IMR-90 (cell line): Measurements from ENCODE around the gene ZBTB46. TPM values are rescaled to one million over a fixed set of nuclear protein-coding genes. Genes with fewer than 3 reads are reported as not detected.

ENCODE experiments used
- ATAC-seq: fragments of 200-7000 bp; cut with Tn5 transposase; 2 replicates; pipeline ENCODE4 v1.9.1; 2020; ENCODE audit warnings: low read depth, mild to moderate bottlenecking, moderate library complexity
- BruUV-seq: library from RNA; stranded (reverse); fragments of 400-500 nt; replicated peaks from 2 replicates; lab custom pipeline; 2021; lab: Mats Ljungman, UMichigan
- CTCF ChIA-PET: fragments of 300-600 bp; formaldehyde crosslinking; extraction: SDS; loops from one replicate; lab custom pipeline; 2021; ENCODE audit warnings: antibody characterized with exemption; lab: Yijun Ruan, JAX
- POLR2A ChIA-PET: fragments of 300-600 bp; sonication (Branson Sonifier 250); formaldehyde crosslinking; loops from one replicate; lab custom pipeline; 2022; ENCODE audit warnings: antibody characterized with exemption; ENCODE audit not compliant: unreplicated experiment; lab: Charles Lee
- DNase-seq: peaks from one replicate; pipeline ENCODE4 v3.0.0; 2013
- H2AFZ ChIP-seq: replicated peaks from 2 replicates; pipeline ENCODE3; 2013; ENCODE audit warnings: low read length, mild to moderate bottlenecking; ENCODE audit not compliant: poor library complexity
- H2AK5ac ChIP-seq: 2 replicates; pipeline ENCODE4 v1.6.1; 2013; ENCODE audit warnings: low read depth, low read length, inconsistent platforms
- H2AK9ac ChIP-seq: replicated peaks from 2 replicates; pipeline ENCODE3; 2013; ENCODE audit warnings: mild to moderate bottlenecking, low read depth, low read length, moderate library complexity; ENCODE audit not compliant: poor library complexity
- H2BK120ac ChIP-seq: 2 replicates; pipeline ENCODE4 v1.6.1; 2013; ENCODE audit warnings: low read depth, low read length, inconsistent platforms
- H2BK15ac ChIP-seq: 3 replicates; pipeline ENCODE4 v1.6.1; 2013; ENCODE audit warnings: low read depth, low read length, inconsistent platforms
- H2BK20ac ChIP-seq: 2 replicates; pipeline ENCODE4 v1.6.1; 2013; ENCODE audit warnings: low read depth, mild to moderate bottlenecking, inconsistent platforms, low read length, moderate library complexity
- H2BK5ac ChIP-seq: 2 replicates; pipeline ENCODE4 v1.6.1; 2013; ENCODE audit warnings: mild to moderate bottlenecking, low read depth, low read length, inconsistent platforms; ENCODE audit not compliant: poor library complexity, severe bottlenecking
- H3K14ac ChIP-seq: replicated peaks from 2 replicates; pipeline ENCODE4 v1.6.1; 2013; ENCODE audit warnings: low read depth, low read length, inconsistent platforms
- H3K18ac ChIP-seq: 2 replicates; pipeline ENCODE4 v1.6.1; 2013; ENCODE audit warnings: low read depth, low read length, control low read depth
- H3K23ac ChIP-seq: 2 replicates; pipeline ENCODE4 v1.6.1; 2013; ENCODE audit warnings: low read depth, low read length, inconsistent platforms
- H3K27ac ChIP-seq: 2 replicates; pipeline ENCODE4 v1.5.1; 2013; ENCODE audit warnings: mild to moderate bottlenecking, control low read depth, low read length; ENCODE audit not compliant: insufficient read depth
- H3K27me3 ChIP-seq: 2 replicates; pipeline ENCODE4 v1.6.1; 2013; ENCODE audit warnings: low read length; ENCODE audit not compliant: control insufficient read depth, insufficient read depth
- H3K36me3 ChIP-seq: 2 replicates; pipeline ENCODE4 v1.6.1; 2013; ENCODE audit warnings: low read length, mixed read lengths; ENCODE audit not compliant: control insufficient read depth, insufficient read depth
- H3K4ac ChIP-seq: 2 replicates; pipeline ENCODE4 v1.6.1; 2013; ENCODE audit warnings: low read depth, low read length, inconsistent platforms
- H3K4me1 ChIP-seq: 2 replicates; pipeline ENCODE4 v1.6.1; 2013; ENCODE audit warnings: low read length, mixed read lengths; ENCODE audit not compliant: control insufficient read depth, insufficient read depth
- H3K4me2 ChIP-seq: 2 replicates; pipeline ENCODE4 v1.6.1; 2013; ENCODE audit warnings: low read depth, mild to moderate bottlenecking, control low read depth, low read length, moderate library complexity
- H3K4me3 ChIP-seq: 2 replicates; pipeline ENCODE4 v1.5.1; 2013; ENCODE audit warnings: low read depth, mild to moderate bottlenecking, control low read depth, low read length, moderate library complexity; ENCODE audit not compliant: insufficient read depth
- H3K56ac ChIP-seq: 2 replicates; pipeline ENCODE4 v1.6.1; 2013; ENCODE audit warnings: low read length, inconsistent platforms; ENCODE audit not compliant: insufficient read depth; ENCODE audit errors: extremely low read depth
- H3K79me1 ChIP-seq, 2 experiments: 2 replicates each; pipeline ENCODE4 v1.6.1; 2013; ENCODE audit warnings: low read length in 2 of 2, inconsistent platforms in 1 of 2, low read depth in 1 of 2
- H3K9ac ChIP-seq: 2 replicates; pipeline ENCODE4 v1.6.1; 2013; ENCODE audit warnings: low read depth, low read length, control low read depth
- H3K9me1 ChIP-seq: 2 replicates; pipeline ENCODE4 v1.6.1; 2013; ENCODE audit warnings: low read length, inconsistent platforms; ENCODE audit not compliant: insufficient read depth
- H3K9me3 ChIP-seq: 2 replicates; pipeline ENCODE4 v1.6.1; 2013; ENCODE audit warnings: low read length; ENCODE audit not compliant: control insufficient read depth, insufficient read depth
- H4K20me1 ChIP-seq: 2 replicates; pipeline ENCODE4 v1.6.1; 2013; ENCODE audit warnings: low read length, inconsistent platforms; ENCODE audit not compliant: insufficient read depth
- H4K5ac ChIP-seq: 2 replicates; pipeline ENCODE4 v1.6.1; 2013; ENCODE audit warnings: mild to moderate bottlenecking, low read depth, low read length, control low read depth
- H4K8ac ChIP-seq, 2 experiments: 2 replicates each; pipeline ENCODE4 v1.6.1; 2013; ENCODE audit warnings: low read depth in 2 of 2, low read length in 2 of 2, control low read depth in 1 of 2, inconsistent platforms in 1 of 2
- H4K91ac ChIP-seq: 2 replicates; pipeline ENCODE4 v1.6.1; 2013; ENCODE audit warnings: low read depth, low read length, inconsistent platforms; ENCODE audit not compliant: insufficient read depth
- BHLHE40 ChIP-seq: fragments of 150-350 bp; IDR thresholded peaks from 2 replicates; pipeline ENCODE4 v1.6.1; 2016; ENCODE audit warnings: mild to moderate bottlenecking, low read depth, low read length
- CEBPB ChIP-seq: IDR thresholded peaks from 2 replicates; pipeline ENCODE4 v1.6.1; 2012; ENCODE audit warnings: low read depth, low read length, improper control_type of control experiment
- CHD1 ChIP-seq: IDR thresholded peaks from 2 replicates; pipeline ENCODE4 v1.6.1; 2012; ENCODE audit warnings: low read depth, low read length, improper control_type of control experiment
- CTCF ChIP-seq: conservative IDR thresholded peaks from 2 replicates; pipeline ENCODE4 v1.5.1; 2012; ENCODE audit warnings: mild to moderate bottlenecking, low read depth, low read length, improper control_type of control experiment
- ELK1 ChIP-seq: fragments of 150-350 bp; IDR thresholded peaks from 2 replicates; pipeline ENCODE4 v1.6.1; 2016; ENCODE audit warnings: low read depth, mild to moderate bottlenecking, low read length, moderate library complexity, borderline replicate concordance
- FOS ChIP-seq: fragments of 150-350 bp; IDR thresholded peaks from 2 replicates; pipeline ENCODE4 v1.6.1; 2016; ENCODE audit warnings: low read depth, low read length
- MAFK ChIP-seq: IDR thresholded peaks from 2 replicates; pipeline ENCODE4 v1.6.1; 2012; ENCODE audit warnings: low read depth, low read length, improper control_type of control experiment
- MXI1 ChIP-seq: IDR thresholded peaks from 2 replicates; pipeline ENCODE4 v1.6.1; 2012; ENCODE audit warnings: low read depth, mild to moderate bottlenecking, low read length, moderate library complexity, borderline replicate concordance
- POLR2A ChIP-seq: IDR thresholded peaks from 2 replicates; pipeline ENCODE4 v1.6.1; 2012; ENCODE audit warnings: mild to moderate bottlenecking, low read depth, low read length
- RAD21 ChIP-seq: IDR thresholded peaks from 2 replicates; pipeline ENCODE4 v1.6.1; 2012; ENCODE audit warnings: low read length, improper control_type of control experiment
- RCOR1 ChIP-seq: IDR thresholded peaks from 2 replicates; pipeline ENCODE4 v1.6.1; 2012; ENCODE audit warnings: mild to moderate bottlenecking, low read length, improper control_type of control experiment; ENCODE audit not compliant: insufficient replicate concordance
- RFX5 ChIP-seq: IDR thresholded peaks from 2 replicates; pipeline ENCODE4 v1.8.0; 2012; ENCODE audit warnings: low read depth, mild to moderate bottlenecking, low read length, moderate library complexity
- SMC3 ChIP-seq: fragments of 150-350 bp; IDR thresholded peaks from 2 replicates; pipeline ENCODE4 v1.6.1; 2016; ENCODE audit warnings: low read depth, mild to moderate bottlenecking, antibody characterized with exemption, low read length, moderate library complexity
- USF2 ChIP-seq: fragments of 150-350 bp; IDR thresholded peaks from 2 replicates; pipeline ENCODE4 v1.6.1; 2017; ENCODE audit warnings: mild to moderate bottlenecking, antibody characterized with exemption, low read length, low read depth
- WGBS, 2 experiments: methylation state at CpG; one replicate each; pipeline versions ENCODE4 v1.1.5 to v1.1.7; 2013; ENCODE audit warnings: missing lambda C conversion rate in 2 of 2; ENCODE audit not compliant: insufficient read length in 1 of 2; ENCODE audit errors: extremely low coverage in 2 of 2; 5-methylcytosine and 5-hydroxymethylcytosine counted together
- dilution Hi-C: fragments of 300-500 bp; cut with HindIII; formaldehyde crosslinking; loops from one replicate; pipeline ENCODE4 v1.14.3; 2018; ENCODE audit warnings: low sequenced_read_pairs; ENCODE audit not compliant: unreplicated experiment
- in situ Hi-C: fragments of 300-500 bp; cut with MboI; formaldehyde crosslinking; loops from 3 replicates; pipeline ENCODE4 v1.14.3; 2019; ENCODE audit warnings: low sequenced_read_pairs, inconsistent platforms, mixed read lengths
- intact Hi-C: fragments of 100-400 bp; cut with micrococcal nuclease; formaldehyde crosslinking; loops from 2 replicates; pipeline ENCODE4 v1.10.0; 2022
- polyA plus RNA-seq, 3 experiments: library from polyadenylated mRNA; depleted of rRNA; stranded (reverse); fragments of >200 nt; gene quantifications; 2 replicates each; pipeline ENCODE4 v1.2.3, GENCODE V29; 2012; ENCODE audit warnings: low replicate concordance in 1 of 3
- total RNA-seq: library from RNA; depleted of rRNA; stranded (reverse); fragments of >200 nt; gene quantifications from 2 replicates; pipeline ENCODE4 v1.2.3, GENCODE V29; 2012

The ZBTB46 gene
- total and polyA plus RNA-seq, 2 of the 4 experiments (the other 2 are of a cell fraction), result 4.2 to 14.9 TPM

GRCh38 chr20:63697868-63698545, 133.1 kb downstream of the ZBTB46 start:
- peak overlapping the region; percentile 79 for H2AK9ac ChIP-seq
- H3K14ac ChIP-seq, result no peak overlapping the region
- H2BK120ac ChIP-seq, result no peak overlapping the region
- 0 out of 2 replicates have a peak overlapping the region, but pooled peaks have one; percentile 93 for H4K91ac ChIP-seq
- H2AK5ac ChIP-seq, result peak overlapping the region; percentile 53; the same call in 1 of the 2 replicates
- ChIA-PET CTCF (interaction anchor here (1.5 kb wide), 1 partner anchor 10 kb away, joined by 8 read pairs; the partner anchor contains the start of genes ARFRP1 and ZGPAT), POLR2A (interaction anchor here (1.2 to 1.6 kb wide), 3 partner anchors 10 to 15 kb away, joined by 3 to 5 read pairs (median 4); partner anchors contain the start of genes ARFRP1 and ZGPAT)
- peaks cover 22% of the 10 kb centered on the region for H3K4me1 ChIP-seq
- no peaks in the 10 kb centered on the region for H3K9me1 ChIP-seq
- H3K23ac ChIP-seq, result no peak overlapping the region
- no peaks in the 10 kb centered on the region for H4K20me1 ChIP-seq
- H3K36me3 ChIP-seq, result peaks cover 12% of the 10 kb centered on the region; the same call in 1 of the 2 replicates
- ATAC-seq, result no peak
- DNase-seq, result no peak
- H2BK20ac ChIP-seq, result no peak overlapping the region
- no peaks in the 10 kb centered on the region for H3K27me3 ChIP-seq
- H3K56ac ChIP-seq, result no peak overlapping the region
- H3K4me2 ChIP-seq, result no peak overlapping the region
- H3K79me1 ChIP-seq, result peaks cover 11 to 54% of the 10 kb centered on the region in 2 experiments; a peak in 3 of 4 replicates
- in situ Hi-C loops, result no loop called here
- no peak overlapping the region; the same call in 1 of the 2 replicates for H3K27ac ChIP-seq
- H2AFZ ChIP-seq, result peak overlapping the region; percentile 64
- H2BK15ac ChIP-seq, result no peak overlapping the region; the same call in 2 of the 3 replicates
- no peak overlapping the region for H3K4me3 ChIP-seq
- no peaks in the 10 kb centered on the region for H3K9me3 ChIP-seq
- H4K8ac ChIP-seq, result peak overlapping the region; percentile 27 to 34; a peak in 2 of 4 replicates
- H3K18ac ChIP-seq, result no peak overlapping the region
- WGBS, 2 experiments, result 83% methylated on average over 18 of the region's 40 CpGs; no CpG with 5 or more reads in 1 of the 2 experiments
- dilution Hi-C loops, result no loop called here
- no TSS peak for BruUV-seq
- peak overlapping the region; percentile 98 for H2BK5ac ChIP-seq
- intact Hi-C loops, result no loop called here
- no peak overlapping the region for H3K9ac ChIP-seq
- peak overlapping the region; percentile 22; the same call in 1 of the 2 replicates for H3K4ac ChIP-seq
- peak overlapping the region; percentile 18; the same call in 1 of the 2 replicates for H4K5ac ChIP-seq
- TF ChIP-seq RAD21 (no peak), POLR2A (no peak; the same call in 1 of the 2 replicates), CEBPB (no peak), MAFK (no peak), MXI1 (no peak), CTCF (no peak), RCOR1 (no peak), USF2 (no peak), BHLHE40 (no peak), CHD1 (no peak), FOS (no peak), RFX5 (no peak), ELK1 (no peak), SMC3 (no peak)
